Measurements from ENCODE around the gene DLGAP1. TPM values are rescaled to one million over a fixed set of nuclear protein-coding genes. Genes with fewer than 3 reads are reported as not detected.

Gene DLGAP1
- total and polyA plus RNA-seq, 2 of the 13 experiments (the other 11 are each of a cell fraction or from before 2014, with no cell fraction given) = 0.01 TPM; not detected in 1

DNA sequence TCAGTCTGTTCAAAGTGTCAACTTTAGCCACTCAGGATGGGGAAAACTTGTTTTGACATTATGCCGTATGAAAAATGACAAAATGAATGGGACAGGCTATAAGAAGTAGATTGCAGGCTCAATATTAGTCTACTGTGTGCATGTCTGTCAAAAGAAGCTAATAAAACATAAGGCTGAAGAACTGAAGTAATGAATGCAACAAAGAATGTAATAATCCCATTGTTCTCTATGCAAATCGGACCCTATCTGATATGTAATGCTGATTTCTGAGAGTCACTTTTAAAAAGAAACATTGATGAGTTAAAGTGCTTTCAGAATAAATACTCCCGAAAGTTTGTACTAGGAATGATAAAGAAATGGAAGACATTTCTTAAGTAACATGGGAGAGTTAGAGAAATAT lies 172.2 kb downstream of the DLGAP1 start:
- ATAC-seq = no peak
- BruUV-seq (replicated peaks) = no TSS peak
- DNase-seq (ENCODE audit: low spot score) = no peak
- H3K36me3 ChIP-seq (replicated peaks in 1 of 2; ENCODE audit: control insufficient read depth in 1 of 2, insufficient read depth in 2 of 2, low read length in 2 of 2) = no peaks in the 10 kb centered on the region
- in situ Hi-C loops (cut with HindIII; ENCODE audit: extremely low pct_ligation_motif_present, low pct_unique_long_range_greater_than_20kb) = no loop called here
- H3K4me2 ChIP-seq (ENCODE audit: low read depth, low read length) = no peak overlapping the region
- H3K79me2 ChIP-seq (ENCODE audit: insufficient read depth, low read length) = no peaks in the 10 kb centered on the region
- intact Hi-C loops (cut with micrococcal nuclease; ENCODE audit: unreplicated experiment) = no loop called here
- no peak overlapping the region for H3K27ac ChIP-seq (ENCODE audit: extremely low read length, insufficient read depth, low read length)
- no peak overlapping the region for H3K4me3 ChIP-seq (replicated peaks in 1 of 3; ENCODE audit: insufficient read depth in 1 of 3, low read depth in 2 of 3, low read length in 3 of 3)
- H3K9ac ChIP-seq (ENCODE audit: insufficient read depth, low read depth, low read length) = no peak overlapping the region
- H3K9me3 ChIP-seq (ENCODE audit: low read length) = no peaks in the 10 kb centered on the region
- H2AFZ ChIP-seq (ENCODE audit: low read length) = no peak overlapping the region
- FAIRE-seq = no peak
- H3K27me3 ChIP-seq (ENCODE audit: control insufficient read depth in 1 of 2, insufficient read depth in 2 of 2, low read length in 2 of 2) = no peaks in the 10 kb centered on the region; a peak in 1 of 5 replicates
- TF ChIP-seq ZNF850 (CRISPR knock-in tag; conservative IDR thresholded peaks at IDR 0.05) = no peak
- TF ChIP-seq NFATC3 (CRISPR knock-in tag; IDR thresholded peaks at IDR 0.05) = no peak
- no peak for TF ChIP-seq EP300 (IDR thresholded peaks at IDR 0.05; ENCODE audit: low read depth in 2 of 2, low read length in 2 of 2)
- no peak for TF ChIP-seq EP300 (CRISPR knock-in tag; IDR thresholded peaks at IDR 0.05; ENCODE audit: borderline replicate concordance)
- TF ChIP-seq, protein P1, sequence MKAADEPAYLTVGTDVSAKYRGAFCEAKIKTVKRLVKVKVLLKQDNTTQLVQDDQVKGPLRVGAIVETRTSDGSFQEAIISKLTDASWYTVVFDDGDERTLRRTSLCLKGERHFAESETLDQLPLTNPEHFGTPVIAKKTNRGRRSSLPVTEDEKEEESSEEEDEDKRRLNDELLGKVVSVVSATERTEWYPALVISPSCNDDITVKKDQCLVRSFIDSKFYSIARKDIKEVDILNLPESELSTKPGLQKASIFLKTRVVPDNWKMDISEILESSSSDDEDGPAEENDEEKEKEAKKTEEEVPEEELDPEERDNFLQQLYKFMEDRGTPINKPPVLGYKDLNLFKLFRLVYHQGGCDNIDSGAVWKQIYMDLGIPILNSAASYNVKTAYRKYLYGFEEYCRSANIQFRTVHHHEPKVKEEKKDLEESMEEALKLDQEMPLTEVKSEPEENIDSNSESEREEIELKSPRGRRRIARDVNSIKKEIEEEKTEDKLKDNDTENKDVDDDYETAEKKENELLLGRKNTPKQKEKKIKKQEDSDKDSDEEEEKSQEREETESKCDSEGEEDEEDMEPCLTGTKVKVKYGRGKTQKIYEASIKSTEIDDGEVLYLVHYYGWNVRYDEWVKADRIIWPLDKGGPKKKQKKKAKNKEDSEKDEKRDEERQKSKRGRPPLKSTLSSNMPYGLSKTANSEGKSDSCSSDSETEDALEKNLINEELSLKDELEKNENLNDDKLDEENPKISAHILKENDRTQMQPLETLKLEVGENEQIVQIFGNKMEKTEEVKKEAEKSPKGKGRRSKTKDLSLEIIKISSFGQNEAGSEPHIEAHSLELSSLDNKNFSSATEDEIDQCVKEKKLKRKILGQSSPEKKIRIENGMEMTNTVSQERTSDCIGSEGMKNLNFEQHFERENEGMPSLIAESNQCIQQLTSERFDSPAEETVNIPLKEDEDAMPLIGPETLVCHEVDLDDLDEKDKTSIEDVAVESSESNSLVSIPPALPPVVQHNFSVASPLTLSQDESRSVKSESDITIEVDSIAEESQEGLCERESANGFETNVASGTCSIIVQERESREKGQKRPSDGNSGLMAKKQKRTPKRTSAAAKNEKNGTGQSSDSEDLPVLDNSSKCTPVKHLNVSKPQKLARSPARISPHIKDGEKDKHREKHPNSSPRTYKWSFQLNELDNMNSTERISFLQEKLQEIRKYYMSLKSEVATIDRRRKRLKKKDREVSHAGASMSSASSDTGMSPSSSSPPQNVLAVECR (CRISPR knock-in tag; IDR thresholded peaks at IDR 0.05; ENCODE audit: borderline replicate concordance) = no peak
- no peak for TF ChIP-seq CENPT (CRISPR knock-in tag; IDR thresholded peaks at IDR 0.05; ENCODE audit: low read depth)
- no peak for TF ChIP-seq JUN (CRISPR knock-in tag; IDR thresholded peaks at IDR 0.05)
- TF ChIP-seq, protein P2, sequence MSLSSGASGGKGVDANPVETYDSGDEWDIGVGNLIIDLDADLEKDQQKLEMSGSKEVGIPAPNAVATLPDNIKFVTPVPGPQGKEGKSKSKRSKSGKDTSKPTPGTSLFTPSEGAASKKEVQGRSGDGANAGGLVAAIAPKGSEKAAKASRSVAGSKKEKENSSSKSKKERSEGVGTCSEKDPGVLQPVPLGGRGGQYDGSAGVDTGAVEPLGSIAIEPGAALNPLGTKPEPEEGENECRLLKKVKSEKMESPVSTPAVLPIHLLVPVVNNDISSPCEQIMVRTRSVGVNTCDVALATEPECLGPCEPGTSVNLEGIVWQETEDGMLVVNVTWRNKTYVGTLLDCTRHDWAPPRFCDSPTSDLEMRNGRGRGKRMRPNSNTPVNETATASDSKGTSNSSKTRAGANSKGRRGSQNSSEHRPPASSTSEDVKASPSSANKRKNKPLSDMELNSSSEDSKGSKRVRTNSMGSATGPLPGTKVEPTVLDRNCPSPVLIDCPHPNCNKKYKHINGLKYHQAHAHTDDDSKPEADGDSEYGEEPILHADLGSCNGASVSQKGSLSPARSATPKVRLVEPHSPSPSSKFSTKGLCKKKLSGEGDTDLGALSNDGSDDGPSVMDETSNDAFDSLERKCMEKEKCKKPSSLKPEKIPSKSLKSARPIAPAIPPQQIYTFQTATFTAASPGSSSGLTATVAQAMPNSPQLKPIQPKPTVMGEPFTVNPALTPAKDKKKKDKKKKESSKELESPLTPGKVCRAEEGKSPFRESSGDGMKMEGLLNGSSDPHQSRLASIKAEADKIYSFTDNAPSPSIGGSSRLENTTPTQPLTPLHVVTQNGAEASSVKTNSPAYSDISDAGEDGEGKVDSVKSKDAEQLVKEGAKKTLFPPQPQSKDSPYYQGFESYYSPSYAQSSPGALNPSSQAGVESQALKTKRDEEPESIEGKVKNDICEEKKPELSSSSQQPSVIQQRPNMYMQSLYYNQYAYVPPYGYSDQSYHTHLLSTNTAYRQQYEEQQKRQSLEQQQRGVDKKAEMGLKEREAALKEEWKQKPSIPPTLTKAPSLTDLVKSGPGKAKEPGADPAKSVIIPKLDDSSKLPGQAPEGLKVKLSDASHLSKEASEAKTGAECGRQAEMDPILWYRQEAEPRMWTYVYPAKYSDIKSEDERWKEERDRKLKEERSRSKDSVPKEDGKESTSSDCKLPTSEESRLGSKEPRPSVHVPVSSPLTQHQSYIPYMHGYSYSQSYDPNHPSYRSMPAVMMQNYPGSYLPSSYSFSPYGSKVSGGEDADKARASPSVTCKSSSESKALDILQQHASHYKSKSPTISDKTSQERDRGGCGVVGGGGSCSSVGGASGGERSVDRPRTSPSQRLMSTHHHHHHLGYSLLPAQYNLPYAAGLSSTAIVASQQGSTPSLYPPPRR (CRISPR knock-in tag; IDR thresholded peaks at IDR 0.05; ENCODE audit: borderline replicate concordance) = no peak
- no peak for TF ChIP-seq DMAP1 (CRISPR knock-in tag; IDR thresholded peaks at IDR 0.05)
- no peak for TF ChIP-seq HOXA3 (CRISPR knock-in tag; IDR thresholded peaks at IDR 0.05)
- TF ChIP-seq XBP1 (CRISPR knock-in tag; IDR thresholded peaks at IDR 0.05) = no peak
- no peak for TF ChIP-seq SOX6 (IDR thresholded peaks at IDR 0.05)
- TF ChIP-seq SOX6 (CRISPR knock-in tag; IDR thresholded peaks at IDR 0.05) = no peak
- TF ChIP-seq ZNF564 (CRISPR knock-in tag; IDR thresholded peaks at IDR 0.05) = no peak
- no peak for TF ChIP-seq ZNF530 (CRISPR knock-in tag; IDR thresholded peaks at IDR 0.05; ENCODE audit: low read depth)
- no peak for TF ChIP-seq ZNF460 (CRISPR knock-in tag; IDR thresholded peaks at IDR 0.05; ENCODE audit: borderline replicate concordance)
- no peak for TF ChIP-seq MIER3 (CRISPR knock-in tag; IDR thresholded peaks at IDR 0.05; ENCODE audit: borderline replicate concordance)
- no peak for TF ChIP-seq MTF2 (CRISPR knock-in tag; IDR thresholded peaks at IDR 0.05; ENCODE audit: borderline replicate concordance)
- no peak for TF ChIP-seq ZSCAN31 (CRISPR knock-in tag; IDR thresholded peaks at IDR 0.05; ENCODE audit: low read depth)
- ChIA-PET CTCF (ENCODE audit: low intra/inter-chr PET ratio, low total read pairs) (no interaction called here), POLR2A (no interaction called here)
- WGBS (ENCODE audit: low lambda C conversion rate) = under 1% methylated on average over 3 of the region's 3 CpGs
- no peaks in the 10 kb centered on the region for H3K4me1 ChIP-seq (ENCODE audit: insufficient read depth, low read length)
- no peaks in the 10 kb centered on the region for H4K20me1 ChIP-seq (ENCODE audit: insufficient read depth, low read length)

Measured in HepG2 (cell line).